ENCODE measurements around the gene PDCL3. TPM values are rescaled to one million over a fixed set of nuclear protein-coding genes. Genes with fewer than 3 reads are reported as not detected.

Gene PDCL3
- 21.6 and 36.4 TPM in 2 replicates for total RNA-seq (2014; rRNA removed; shearing (Covaris generic))
- polyA plus RNA-seq (2015; cell fraction: cytosol; rRNA removed) = 33.2 and 34.5 TPM in 2 replicates
- polyA plus RNA-seq (2015; cell fraction: nucleus; rRNA removed) = 19.7 and 21.2 TPM in 2 replicates

- DNase-seq (ENCODE audit: low read depth) = peak; percentile 99
Measured at GRCh38 chr2:100562613-100563406, at the start of gene PDCL3. TSS of gene PDCL3 (plus strand) at chr2:100562993. CDS start at chr2:100563068, 75 bp downstream.

GRCh38 chr2:100513650-100514049 is 49.1 kb upstream of the PDCL3 start:
- no peak for DNase-seq (ENCODE audit: low read depth)

- DNase-seq (ENCODE audit: low read depth) = no peak
Measured at GRCh38 chr2:100517556-100517955, 45.2 kb upstream of the PDCL3 start.

- peak; percentile 45 for DNase-seq (ENCODE audit: low read depth)
Measured at GRCh38 chr2:100518801-100519200, 44.0 kb upstream of the PDCL3 start.

GRCh38 chr2:100520224-100520623 is 42.6 kb upstream of the PDCL3 start:
- DNase-seq (ENCODE audit: low read depth) = peak; percentile 38

GRCh38 chr2:100522430-100522829 is 40.4 kb upstream of the PDCL3 start:
- no peak for DNase-seq (ENCODE audit: low read depth)

GRCh38 chr2:100524331-100524730 is 38.5 kb upstream of the PDCL3 start:
- DNase-seq (ENCODE audit: low read depth) = peak; percentile 67

GRCh38 chr2:100526868-100527267 is 35.9 kb upstream of the PDCL3 start:
- DNase-seq (ENCODE audit: low read depth) = no peak

GRCh38 chr2:100527440-100528015 is 35.3 kb upstream of the PDCL3 start:
- no peak for DNase-seq (ENCODE audit: low read depth)

- no peak for DNase-seq (ENCODE audit: low read depth)
Measured at GRCh38 chr2:100529176-100529575, 33.6 kb upstream of the PDCL3 start.

- peak; percentile 51 for DNase-seq (ENCODE audit: low read depth)
Measured at GRCh38 chr2:100529900-100530299, 32.9 kb upstream of the PDCL3 start.

GRCh38 chr2:100535855-100536254 is 26.9 kb upstream of the PDCL3 start:
- no peak for DNase-seq (ENCODE audit: low read depth)

GRCh38 chr2:100537918-100538317 is 24.9 kb upstream of the PDCL3 start:
- DNase-seq (ENCODE audit: low read depth) = no peak

GRCh38 chr2:100539221-100539620 is 23.6 kb upstream of the PDCL3 start:
- DNase-seq (ENCODE audit: low read depth) = no peak

- DNase-seq (ENCODE audit: low read depth) = no peak
Measured at GRCh38 chr2:100541404-100541803, 21.4 kb upstream of the PDCL3 start.

- no peak for DNase-seq (ENCODE audit: low read depth)
Measured at GRCh38 chr2:100542418-100542817, 20.4 kb upstream of the PDCL3 start.

- DNase-seq (ENCODE audit: low read depth) = no peak
Measured at GRCh38 chr2:100544911-100545596, 17.7 kb upstream of the PDCL3 start.

- no peak for DNase-seq (ENCODE audit: low read depth)
Measured at GRCh38 chr2:100546469-100546868, 16.3 kb upstream of the PDCL3 start.

- no peak for DNase-seq (ENCODE audit: low read depth)
Measured at GRCh38 chr2:100548771-100549170, 14.0 kb upstream of the PDCL3 start.

GRCh38 chr2:100551303-100551702 is 11.5 kb upstream of the PDCL3 start:
- no peak for DNase-seq (ENCODE audit: low read depth)

- no peak for DNase-seq (ENCODE audit: low read depth)
Measured at GRCh38 chr2:100554798-100555407, 7.9 kb upstream of the PDCL3 start.

GRCh38 chr2:100556746-100557145 is 6.0 kb upstream of the PDCL3 start:
- DNase-seq (ENCODE audit: low read depth) = no peak

All from HT1080 (cell line).